ENCODE data around the gene SPSB2.

SPSB2 gene

GRCh38 chr12:6827437-6827911 is 45.6 kb downstream of the SPSB2 start:
- Histone ChIP-seq H3F3A (ENCODE audit: control insufficient read depth, insufficient read depth) (no peaks in the 10 kb centered on the region), H3K27me3 (ENCODE audit: control insufficient read depth, low read length) (peaks cover 92% of the 10 kb centered on the region), H3K79me2 (ENCODE audit: control insufficient read depth, low read length) (no peaks in the 10 kb centered on the region), H3K4me1 (ENCODE audit: control insufficient read depth, low read length) (peaks cover 21% of the 10 kb centered on the region), H3K27ac (ENCODE audit: low read depth, low read length) (no peak overlapping the region), H4K20me1 (ENCODE audit: control insufficient read depth, insufficient read depth, low read depth, low read length) (no peaks in the 10 kb centered on the region), H3K4me3 (ENCODE audit: low read length) (no peak overlapping the region), H3K9me2 (replicated peaks; ENCODE audit: control insufficient read depth, low read length) (no peaks in the 10 kb centered on the region), H3K4me2 (ENCODE audit: low read length) (peak overlapping the region; percentile 42), H3K9me3 (ENCODE audit: control insufficient read depth, insufficient read depth, low read length) (no peaks in the 10 kb centered on the region), H3K36me3 (ENCODE audit: control insufficient read depth, low read length) (no peaks in the 10 kb centered on the region)
- TF ChIP-seq CTCF (IDR thresholded peaks at IDR 0.05; ENCODE audit: low read depth, low read length, poor library complexity, severe bottlenecking), result no peak
- TF ChIP-seq EZH2phosphoT487 (IDR thresholded peaks at IDR 0.05; ENCODE audit: borderline replicate concordance, low read length), result no peak

GRCh38 chr12:6826734-6827436 is 46.2 kb downstream of the SPSB2 start:
- Histone ChIP-seq H3K9me3 (ENCODE audit: control insufficient read depth, insufficient read depth, low read length) (no peaks in the 10 kb centered on the region), H3K36me3 (ENCODE audit: control insufficient read depth, low read length) (no peaks in the 10 kb centered on the region), H3K4me3 (ENCODE audit: low read length) (no peak overlapping the region), H3F3A (ENCODE audit: control insufficient read depth, insufficient read depth) (no peaks in the 10 kb centered on the region), H3K4me1 (ENCODE audit: control insufficient read depth, low read length) (peaks cover 22% of the 10 kb centered on the region), H4K20me1 (ENCODE audit: control insufficient read depth, insufficient read depth, low read depth, low read length) (no peaks in the 10 kb centered on the region), H3K27me3 (ENCODE audit: control insufficient read depth, low read length) (peaks cover 95% of the 10 kb centered on the region), H3K9me2 (replicated peaks; ENCODE audit: control insufficient read depth, low read length) (no peaks in the 10 kb centered on the region), H3K79me2 (ENCODE audit: control insufficient read depth, low read length) (no peaks in the 10 kb centered on the region), H3K4me2 (ENCODE audit: low read length) (peak overlapping the region; percentile 42), H3K27ac (ENCODE audit: low read depth, low read length) (no peak overlapping the region)
- TF ChIP-seq EZH2phosphoT487 (IDR thresholded peaks at IDR 0.05; ENCODE audit: borderline replicate concordance, low read length) (no peak), CTCF (IDR thresholded peaks at IDR 0.05; ENCODE audit: low read depth, low read length, poor library complexity, severe bottlenecking) (no peak)

- Histone ChIP-seq H3K36me3 (ENCODE audit: control insufficient read depth, low read length) (no peaks in the 10 kb centered on the region), H3K79me2 (ENCODE audit: control insufficient read depth, low read length) (no peaks in the 10 kb centered on the region), H3F3A (ENCODE audit: control insufficient read depth, insufficient read depth) (no peaks in the 10 kb centered on the region), H3K27ac (ENCODE audit: low read depth, low read length) (no peak overlapping the region), H3K27me3 (ENCODE audit: control insufficient read depth, low read length) (peaks cover 91% of the 10 kb centered on the region), H4K20me1 (ENCODE audit: control insufficient read depth, insufficient read depth, low read depth, low read length) (no peaks in the 10 kb centered on the region), H3K9me2 (replicated peaks; ENCODE audit: control insufficient read depth, low read length) (no peaks in the 10 kb centered on the region), H3K4me3 (ENCODE audit: low read length) (no peak overlapping the region), H3K9me3 (ENCODE audit: control insufficient read depth, insufficient read depth, low read length) (no peaks in the 10 kb centered on the region), H3K4me2 (ENCODE audit: low read length) (no peak overlapping the region), H3K4me1 (ENCODE audit: control insufficient read depth, low read length) (peaks cover 27% of the 10 kb centered on the region)
- no peak for TF ChIP-seq EZH2phosphoT487 (IDR thresholded peaks at IDR 0.05; ENCODE audit: borderline replicate concordance, low read length)
- no peak for TF ChIP-seq CTCF (IDR thresholded peaks at IDR 0.05; ENCODE audit: low read depth, low read length, poor library complexity, severe bottlenecking)
Observed at GRCh38 chr12:6826125-6826733, 46.9 kb downstream of the SPSB2 start.
